ENCODE results near the gene SARS2.
"Not testable (repeated sequence)": the region's sequence is repeated elsewhere in the genome, so short reads cannot be mapped to it uniquely, and the experiment has no call there.

SARS2 gene

GRCh38 chr19:38884691-38885090 is 45.9 kb downstream of the SARS2 start:
- not testable (repeated sequence) for H3K27ac ChIP-seq (ENCODE audit: low read depth, low read length); H3K14ac ChIP-seq (ENCODE audit: low read length); H3K27me3 ChIP-seq (ENCODE audit: insufficient read depth, low read length); H3K23ac ChIP-seq (ENCODE audit: low read length); H4K12ac ChIP-seq (ENCODE audit: low read depth, low read length); H3K18ac ChIP-seq (ENCODE audit: low read length); H4K8ac ChIP-seq (ENCODE audit: low read depth, low read length); DNase-seq; H3K4ac ChIP-seq (ENCODE audit: low read depth, low read length); H3K4me2 ChIP-seq (ENCODE audit: low read length); H3K4me1 ChIP-seq (ENCODE audit: control insufficient read depth in 1 of 2, insufficient read depth in 2 of 2, low read length in 2 of 2); H2AK5ac ChIP-seq (ENCODE audit: low read length); H2BK12ac ChIP-seq (ENCODE audit: low read length); H3K36me3 ChIP-seq (ENCODE audit: control insufficient read depth in 1 of 2, insufficient read depth in 2 of 2, low read length in 2 of 2); H2BK120ac ChIP-seq (ENCODE audit: insufficient read depth, low read length, poor library complexity); H3K9ac ChIP-seq (ENCODE audit: low read length); H3K4me3 ChIP-seq (ENCODE audit: low read depth, low read length); H3K9me3 ChIP-seq (ENCODE audit: insufficient read depth, low read depth, low read length); H3K79me2 ChIP-seq (ENCODE audit: control insufficient read depth, insufficient read depth, low read length, poor library complexity); H2BK5ac ChIP-seq (ENCODE audit: low read depth, low read length, poor library complexity); H2AFZ ChIP-seq (ENCODE audit: insufficient read depth, low read length, poor library complexity); H3K79me1 ChIP-seq (ENCODE audit: low read length); H4K91ac ChIP-seq (ENCODE audit: low read depth, low read length)
- no CpG with 5 or more reads among the region's 3 CpGs for WGBS (ENCODE audit: extremely low coverage, insufficient coverage, insufficient read length)

- Histone ChIP-seq H3K79me1 (ENCODE audit: low read length) (no peaks in the 10 kb centered on the region), H2BK120ac (ENCODE audit: insufficient read depth, low read length, poor library complexity) (no peak overlapping the region), H3K9ac (ENCODE audit: low read length) (no peak overlapping the region), H3K36me3 (ENCODE audit: control insufficient read depth in 1 of 2, insufficient read depth in 2 of 2, low read length in 2 of 2) (no peaks in the 10 kb centered on the region), H4K8ac (ENCODE audit: low read depth, low read length) (no peak overlapping the region), H2BK5ac (ENCODE audit: low read depth, low read length, poor library complexity) (no peak overlapping the region), H3K79me2 (ENCODE audit: control insufficient read depth, insufficient read depth, low read length, poor library complexity) (no peaks in the 10 kb centered on the region), H3K4me2 (ENCODE audit: low read length) (no peak overlapping the region), H3K9me3 (ENCODE audit: insufficient read depth, low read depth, low read length) (no peaks in the 10 kb centered on the region), H3K18ac (ENCODE audit: low read length) (no peak overlapping the region), H2AK5ac (ENCODE audit: low read length) (no peak overlapping the region), H3K23ac (ENCODE audit: low read length) (no peak overlapping the region), H3K27me3 (ENCODE audit: insufficient read depth, low read length) (no peaks in the 10 kb centered on the region), H3K4me3 (ENCODE audit: low read depth, low read length) (no peak overlapping the region), H3K4ac (ENCODE audit: low read depth, low read length) (no peak overlapping the region), H3K14ac (ENCODE audit: low read length) (no peak overlapping the region), H3K27ac (ENCODE audit: low read depth, low read length) (no peak overlapping the region), H4K12ac (ENCODE audit: low read depth, low read length) (no peak overlapping the region), H4K91ac (ENCODE audit: low read depth, low read length) (no peak overlapping the region), H3K4me1 (ENCODE audit: control insufficient read depth in 1 of 2, insufficient read depth in 2 of 2, low read length in 2 of 2) (no peaks in the 10 kb centered on the region), H2AFZ (ENCODE audit: insufficient read depth, low read length, poor library complexity) (no peak overlapping the region), H2BK12ac (ENCODE audit: low read length) (no peak overlapping the region)
- no peak for DNase-seq
- WGBS (ENCODE audit: extremely low coverage, insufficient coverage, insufficient read length), result no CpG with 5 or more reads among the region's 9 CpGs
These were observed 47.3 kb downstream of the SARS2 start for GRCh38 chr19:38883286-38883685.

GRCh38 chr19:38880882-38881609 is 49.5 kb downstream of the SARS2 start:
- H3K79me2 ChIP-seq (ENCODE audit: control insufficient read depth, insufficient read depth, low read length, poor library complexity), result no peaks in the 10 kb centered on the region
- H2BK12ac ChIP-seq (ENCODE audit: low read length), result no peak overlapping the region
- H3K4me3 ChIP-seq (ENCODE audit: low read depth, low read length), result no peak overlapping the region
- no peak overlapping the region for H3K4me2 ChIP-seq (ENCODE audit: low read length)
- H3K9ac ChIP-seq (ENCODE audit: low read length), result no peak overlapping the region
- H3K9me3 ChIP-seq (ENCODE audit: insufficient read depth, low read depth, low read length), result no peaks in the 10 kb centered on the region
- H4K12ac ChIP-seq (ENCODE audit: low read depth, low read length), result no peak overlapping the region
- no peak overlapping the region for H2BK120ac ChIP-seq (ENCODE audit: insufficient read depth, low read length, poor library complexity)
- no peak overlapping the region for H3K14ac ChIP-seq (ENCODE audit: low read length)
- no peak overlapping the region for H4K8ac ChIP-seq (ENCODE audit: low read depth, low read length)
- H3K4ac ChIP-seq (ENCODE audit: low read depth, low read length), result no peak overlapping the region
- H2BK5ac ChIP-seq (ENCODE audit: low read depth, low read length, poor library complexity), result no peak overlapping the region
- no peaks in the 10 kb centered on the region for H3K27me3 ChIP-seq (ENCODE audit: insufficient read depth, low read length)
- no peak overlapping the region for H3K27ac ChIP-seq (ENCODE audit: low read depth, low read length)
- no peaks in the 10 kb centered on the region for H3K79me1 ChIP-seq (ENCODE audit: low read length)
- no peak overlapping the region for H3K18ac ChIP-seq (ENCODE audit: low read length)
- no peak overlapping the region for H2AK5ac ChIP-seq (ENCODE audit: low read length)
- H3K36me3 ChIP-seq (ENCODE audit: control insufficient read depth in 1 of 2, insufficient read depth in 2 of 2, low read length in 2 of 2), result no peaks in the 10 kb centered on the region
- H4K91ac ChIP-seq (ENCODE audit: low read depth, low read length), result no peak overlapping the region
- H3K4me1 ChIP-seq (ENCODE audit: control insufficient read depth in 1 of 2, insufficient read depth in 2 of 2, low read length in 2 of 2), result no peaks in the 10 kb centered on the region
- no peak overlapping the region for H3K23ac ChIP-seq (ENCODE audit: low read length)
- WGBS (ENCODE audit: extremely low coverage, insufficient coverage, insufficient read length), result no CpG with 5 or more reads among the region's 19 CpGs
- DNase-seq, result no peak
- H2AFZ ChIP-seq (ENCODE audit: insufficient read depth, low read length, poor library complexity), result no peak overlapping the region

- no peak overlapping the region for H2AK5ac ChIP-seq (ENCODE audit: low read length)
- no peak overlapping the region for H2BK12ac ChIP-seq (ENCODE audit: low read length)
- no peak overlapping the region for H4K8ac ChIP-seq (ENCODE audit: low read depth, low read length)
- DNase-seq, result no peak
- WGBS (ENCODE audit: extremely low coverage, insufficient coverage, insufficient read length), result no CpG with 5 or more reads among the region's 19 CpGs
- no peak overlapping the region for H3K4ac ChIP-seq (ENCODE audit: low read depth, low read length)
- no peaks in the 10 kb centered on the region for H3K27me3 ChIP-seq (ENCODE audit: insufficient read depth, low read length)
- H3K23ac ChIP-seq (ENCODE audit: low read length), result no peak overlapping the region
- H3K79me2 ChIP-seq (ENCODE audit: control insufficient read depth, insufficient read depth, low read length, poor library complexity), result no peaks in the 10 kb centered on the region
- H3K4me2 ChIP-seq (ENCODE audit: low read length), result no peak overlapping the region
- no peak overlapping the region for H4K12ac ChIP-seq (ENCODE audit: low read depth, low read length)
- H3K36me3 ChIP-seq (ENCODE audit: control insufficient read depth in 1 of 2, insufficient read depth in 2 of 2, low read length in 2 of 2), result no peaks in the 10 kb centered on the region
- no peak overlapping the region for H3K9ac ChIP-seq (ENCODE audit: low read length)
- H3K79me1 ChIP-seq (ENCODE audit: low read length), result no peaks in the 10 kb centered on the region
- no peak overlapping the region for H2AFZ ChIP-seq (ENCODE audit: insufficient read depth, low read length, poor library complexity)
- H2BK5ac ChIP-seq (ENCODE audit: low read depth, low read length, poor library complexity), result no peak overlapping the region
- H3K4me3 ChIP-seq (ENCODE audit: low read depth, low read length), result no peak overlapping the region
- no peak overlapping the region for H3K14ac ChIP-seq (ENCODE audit: low read length)
- no peaks in the 10 kb centered on the region for H3K9me3 ChIP-seq (ENCODE audit: insufficient read depth, low read depth, low read length)
- H4K91ac ChIP-seq (ENCODE audit: low read depth, low read length), result no peak overlapping the region
- H3K18ac ChIP-seq (ENCODE audit: low read length), result no peak overlapping the region
- no peak overlapping the region for H2BK120ac ChIP-seq (ENCODE audit: insufficient read depth, low read length, poor library complexity)
- no peaks in the 10 kb centered on the region for H3K4me1 ChIP-seq (ENCODE audit: control insufficient read depth in 1 of 2, insufficient read depth in 2 of 2, low read length in 2 of 2)
- no peak overlapping the region for H3K27ac ChIP-seq (ENCODE audit: low read depth, low read length)
These were observed 50.3 kb downstream of the SARS2 start for GRCh38 chr19:38880076-38880881.

Measured in trophoblast cell (in vitro differentiated cells and primary cell).